Dermis blood vessel endothelial cell (primary cell): Measurements from ENCODE around the gene ACVR2A. TPM values are rescaled to one million over a fixed set of nuclear protein-coding genes. Genes with fewer than 3 reads are reported as not detected.

ENCODE experiments used
- DNase-seq: peaks from one replicate; pipeline ENCODE4 v3.0.0; 2010
- total RNA-seq: library from RNA; depleted of rRNA; stranded (reverse); fragments of >200 nt; gene quantifications from 2 replicates; pipeline ENCODE4 v1.2.3, GENCODE V29; 2014

ACVR2A gene
- total RNA-seq, 1 donor from 2014 or later: 7.5 TPM

DNA sequence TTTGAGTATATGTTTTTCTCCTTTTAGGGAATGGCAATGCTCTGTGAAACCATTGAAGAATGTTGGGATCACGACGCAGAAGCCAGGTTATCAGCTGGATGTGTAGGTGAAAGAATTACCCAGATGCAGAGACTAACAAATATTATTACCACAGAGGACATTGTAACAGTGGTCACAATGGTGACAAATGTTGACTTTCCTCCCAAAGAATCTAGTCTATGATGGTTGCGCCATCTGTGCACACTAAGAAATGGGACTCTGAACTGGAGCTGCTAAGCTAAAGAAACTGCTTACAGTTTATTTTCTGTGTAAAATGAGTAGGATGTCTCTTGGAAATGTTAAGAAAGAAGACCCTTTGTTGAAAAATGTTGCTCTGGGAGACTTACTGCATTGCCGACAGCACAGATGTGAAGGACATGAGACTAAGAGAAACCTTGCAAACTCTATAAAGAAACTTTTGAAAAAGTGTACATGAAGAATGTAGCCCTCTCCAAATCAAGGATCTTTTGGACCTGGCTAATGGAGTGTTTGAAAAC, 82.3 kb downstream of the ACVR2A start:
- DNase-seq: no peak

GRCh38 chr2:147933931-147934330, 89.1 kb downstream of the ACVR2A start:
- no peak for DNase-seq

DNA sequence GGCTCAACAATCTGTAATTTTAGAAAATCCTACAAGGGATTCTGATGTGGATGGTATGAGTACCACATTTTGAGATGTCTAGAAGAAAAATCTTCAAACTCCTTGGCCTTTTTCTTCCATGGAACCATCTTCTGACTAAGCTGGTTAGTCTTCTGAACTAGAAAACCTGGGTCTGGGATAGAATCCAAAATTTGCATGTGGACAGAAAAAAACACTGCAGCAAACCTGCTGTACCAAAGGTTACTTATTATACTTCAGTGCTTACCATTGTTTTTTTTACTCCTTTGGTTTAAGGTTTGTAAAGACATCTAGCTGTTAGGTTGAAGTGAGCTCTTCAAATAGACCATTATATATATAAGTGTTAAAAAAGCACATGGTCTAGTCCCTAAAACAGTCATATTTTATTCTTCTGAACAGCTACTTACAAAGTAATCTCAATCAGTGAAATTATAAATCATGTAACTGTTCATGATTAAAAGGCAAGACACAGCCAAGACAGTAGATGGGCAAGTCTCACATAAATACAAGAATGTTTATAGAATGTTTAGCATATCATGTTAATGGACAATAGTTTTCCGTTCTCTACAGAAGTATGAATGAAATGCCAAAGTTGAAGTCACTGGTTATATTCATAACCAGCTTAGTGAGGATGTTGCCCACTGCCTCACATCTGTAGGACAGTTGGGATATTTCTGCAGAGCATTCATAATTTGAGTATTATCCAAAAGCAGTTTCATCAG, 90.2 kb downstream of the ACVR2A start:
- no peak for DNase-seq

DNA sequence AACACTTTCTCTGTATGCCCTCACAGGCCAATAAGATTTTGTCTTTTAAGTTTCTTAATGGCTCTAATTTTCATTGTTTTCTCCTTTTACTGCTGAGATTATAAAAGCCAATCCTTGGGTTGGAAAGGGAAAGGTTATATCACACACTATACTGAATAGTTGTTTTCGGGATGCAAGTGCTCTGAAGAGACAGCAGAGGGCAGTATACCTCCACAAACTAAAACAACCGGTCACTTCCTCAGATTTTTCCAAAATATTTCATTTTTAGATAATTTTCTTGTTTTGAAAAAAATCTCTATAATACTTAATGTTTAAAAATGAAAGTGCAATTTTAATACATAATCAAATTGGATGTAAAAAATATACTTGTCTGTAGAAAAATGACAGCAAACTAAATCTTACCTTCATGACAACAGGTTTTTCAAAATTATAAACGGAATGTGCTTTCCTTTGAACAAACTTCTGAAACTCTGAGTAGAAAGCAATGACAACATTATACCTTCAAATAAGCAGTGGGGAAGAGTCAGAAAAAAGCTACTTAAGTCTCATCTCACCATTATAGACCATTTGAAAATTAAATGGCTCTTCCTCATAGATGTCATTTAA, 93.0 kb downstream of the ACVR2A start:
- DNase-seq: peak; percentile 60

DNA sequence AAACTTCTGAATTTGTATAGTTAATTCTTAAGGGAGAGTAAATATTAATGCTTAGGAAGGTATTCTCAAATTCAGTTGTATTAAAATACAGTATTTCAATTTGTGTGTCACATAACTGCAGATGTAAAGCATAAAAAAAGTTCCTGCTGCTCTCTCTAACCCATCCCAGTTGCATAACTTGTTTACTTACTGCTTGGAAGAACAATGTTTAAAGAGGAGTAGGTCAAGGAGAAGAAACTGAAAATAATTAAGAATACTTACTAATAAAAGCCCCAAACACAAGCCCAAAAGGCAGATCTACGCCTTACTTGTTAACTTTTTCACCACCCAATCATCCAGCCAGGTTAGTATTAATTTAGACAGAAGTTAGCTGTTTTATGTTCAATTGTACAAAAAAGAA, 94.5 kb downstream of the ACVR2A start:
- no peak for DNase-seq

DNA sequence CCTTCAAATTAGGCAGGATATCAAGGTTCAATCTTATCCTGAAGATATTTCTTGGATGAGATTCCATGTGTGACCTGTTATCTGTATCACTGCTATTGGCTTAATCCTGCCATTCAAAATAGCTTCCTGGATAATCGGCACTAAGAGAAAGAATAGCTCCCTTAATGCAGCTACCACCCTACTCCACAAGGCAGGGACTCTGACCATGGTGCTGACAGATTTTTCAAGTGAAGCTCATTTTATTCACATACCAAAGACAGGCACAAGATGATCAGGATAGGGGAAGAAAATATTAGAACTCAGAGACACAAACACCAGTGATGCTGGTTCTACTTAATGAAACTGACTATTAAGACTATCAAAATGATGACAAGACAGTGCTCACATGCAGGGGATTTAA, 100.8 kb downstream of the ACVR2A start:
- DNase-seq: peak; percentile 49

GRCh38 chr2:147952118-147952517, 107.3 kb downstream of the ACVR2A start:
- DNase-seq: no peak

DNA sequence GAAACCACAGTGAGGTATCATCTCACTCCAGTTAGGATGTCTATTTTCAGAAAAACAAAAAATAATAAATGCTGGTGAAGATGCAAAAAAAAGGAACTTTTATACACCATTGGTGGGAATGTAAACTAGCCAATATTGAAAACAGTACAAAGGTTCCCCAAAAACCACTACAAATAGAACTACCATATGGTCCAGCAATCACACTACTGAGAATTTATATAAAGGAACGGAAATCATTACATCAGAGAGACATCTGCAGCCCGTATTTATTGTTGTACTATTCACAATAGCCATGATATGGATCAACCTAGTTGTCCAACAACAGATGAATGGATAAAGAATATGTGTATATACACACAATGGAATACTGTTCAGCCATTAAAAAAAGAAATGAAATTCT, 123.7 kb downstream of the ACVR2A start:
- no peak for DNase-seq

GRCh38 chr2:147976102-147976501, 131.3 kb downstream of the ACVR2A start:
- DNase-seq: no peak

- DNase-seq: no peak
Measured at GRCh38 chr2:147977679-147978078, 132.8 kb downstream of the ACVR2A start.

Other genes with a start within 250 kb of the ACVR2A start
- gene ORC4, start 175.7 kb downstream of the ACVR2A start, total RNA-seq: 62.0 and 77.6 TPM in 2 replicates
- 12.3 TPM in 2 replicates for gene MBD5, start 176.1 kb downstream of the ACVR2A start, total RNA-seq